Fibroblast of lung (primary cell): ENCODE measurements around the gene EYS. TPM values are rescaled to one million over a fixed set of nuclear protein-coding genes. Genes with fewer than 3 reads are reported as not detected.

Experiments
- DNase-seq, 2 donors: peaks; one replicate each; pipeline versions ENCODE4 v3.0.0 to v3.0.0-alpha.2; 2010; ENCODE audit warnings: low read depth in 2 of 2
- H2AFZ ChIP-seq: 2 replicates; pipeline ENCODE4 v1.5.1; 2012; ENCODE audit warnings: low read length, control low read depth, inconsistent platforms
- H3K27ac ChIP-seq: 2 replicates; pipeline ENCODE4 v1.5.1; 2011; ENCODE audit warnings: low read length, control low read depth; ENCODE audit not compliant: insufficient read depth
- H3K27me3 ChIP-seq: 2 replicates; pipeline ENCODE4 v1.5.1; 2011; ENCODE audit warnings: mild to moderate bottlenecking, low read length; ENCODE audit not compliant: control insufficient read depth, insufficient read depth
- H3K36me3 ChIP-seq: 2 replicates; pipeline ENCODE4 v1.5.1; 2011; ENCODE audit warnings: low read length; ENCODE audit not compliant: control insufficient read depth, insufficient read depth
- H3K4me1 ChIP-seq: 2 replicates; pipeline ENCODE4 v1.5.1; 2011; ENCODE audit warnings: low read length; ENCODE audit not compliant: control insufficient read depth, insufficient read depth; ENCODE audit errors: extremely low read depth
- H3K4me2 ChIP-seq: 2 replicates; pipeline ENCODE4 v1.5.1; 2011; ENCODE audit warnings: low read length, control low read depth; ENCODE audit not compliant: insufficient read depth; ENCODE audit errors: extremely low read depth
- H3K4me3 ChIP-seq, 4 experiments: fragments of 200-600 bp in 1 of 4; sonication (generic) in 1 of 4; replicated peaks in 1 of 4; 2 replicates each; pipeline ENCODE4 v1.5.1; 2011 to 2016; ENCODE audit warnings: low read length in 4 of 4, low read depth in 3 of 4, mild to moderate bottlenecking in 3 of 4, control low read depth in 2 of 4, inconsistent platforms in 1 of 4, mixed read lengths in 1 of 4; ENCODE audit not compliant: insufficient read depth in 1 of 4; ENCODE audit errors: control extremely low read depth in 1 of 4
- H3K79me2 ChIP-seq: 2 replicates; pipeline ENCODE4 v1.5.1; 2012; ENCODE audit warnings: mild to moderate bottlenecking, low read length, inconsistent platforms; ENCODE audit not compliant: control insufficient read depth, insufficient read depth
- H3K9ac ChIP-seq: 2 replicates; pipeline ENCODE4 v1.5.1; 2011; ENCODE audit warnings: mild to moderate bottlenecking, low read length, control low read depth; ENCODE audit not compliant: insufficient read depth
- H3K9me3 ChIP-seq: 2 replicates; pipeline ENCODE4 v1.5.1; 2012; ENCODE audit warnings: low read depth, low read length; ENCODE audit not compliant: control insufficient read depth, insufficient read depth
- H4K20me1 ChIP-seq: 2 replicates; pipeline ENCODE4 v1.5.1; 2011; ENCODE audit warnings: low read length; ENCODE audit not compliant: control insufficient read depth, insufficient read depth; ENCODE audit errors: extremely low read depth
- EZH2 ChIP-seq: IDR thresholded peaks from 2 replicates; pipeline ENCODE4 v1.5.1; 2012; ENCODE audit warnings: low read length, control low read depth, mild to moderate bottlenecking; ENCODE audit errors: missing control alignments
- polyA plus RNA-seq, 2 donors: library from polyadenylated mRNA; depleted of rRNA in 1 of 2; stranded (reverse) in 1 of 2; unstranded in 1 of 2; fragments of >200 nt; gene quantifications; 2 replicates each; pipeline ENCODE4 v1.2.1, GENCODE V29; 2011 to 2012; ENCODE audit warnings: missing spikeins in 1 of 2
- total RNA-seq: library from RNA; depleted of rRNA; stranded (reverse); fragments of >200 nt; gene quantifications from 2 replicates; pipeline ENCODE4 v1.2.1, GENCODE V29; 2014
- TF ChIP-seq, protein P1 (sequence below), 2 donors: IDR thresholded peaks in 1 of 2; conservative IDR thresholded peaks in 1 of 2; 1 replicate in 1 of 2; 2 replicates in 1 of 2; pipeline ENCODE4 v1.5.1; 2011 to 2012; ENCODE audit warnings: low read length in 2 of 2, control low read depth in 1 of 2, inconsistent platforms in 1 of 2, low read depth in 1 of 2, mild to moderate bottlenecking in 1 of 2

Gene EYS
- total and polyA plus RNA-seq, 2 donors (not counting 1 experiment from before 2014, with no cell fraction given) = under 0.01 TPM; not detected in 1

DNA sequence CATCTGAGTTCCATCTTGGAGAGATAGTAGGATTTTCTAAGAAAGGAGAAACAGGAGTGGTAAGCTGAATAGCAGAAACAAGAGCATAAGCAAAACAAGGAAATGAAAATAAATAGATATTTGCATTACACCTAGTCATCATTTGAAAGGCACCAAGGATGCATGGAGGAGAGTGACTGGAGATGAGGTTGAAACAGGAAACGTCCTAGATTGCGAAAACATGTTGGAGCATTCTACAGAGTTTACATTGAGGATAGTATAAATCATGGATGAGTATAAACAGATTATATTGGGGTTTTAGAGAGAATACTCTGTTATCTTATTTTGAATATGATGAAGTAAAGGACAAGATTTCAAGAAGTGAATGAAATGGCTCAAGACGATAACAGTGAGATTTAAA lies 507.3 kb downstream of the EYS start:
- Histone ChIP-seq H3K27me3 (no peaks in the 10 kb centered on the region), H3K4me1 (no peaks in the 10 kb centered on the region), H4K20me1 (no peaks in the 10 kb centered on the region), H3K36me3 (no peaks in the 10 kb centered on the region), H3K79me2 (no peaks in the 10 kb centered on the region), H2AFZ (no peak overlapping the region), H3K4me2 (no peak overlapping the region), H3K9me3 (no peaks in the 10 kb centered on the region), H3K4me3 (no peak overlapping the region), H3K27ac (no peak overlapping the region), H3K9ac (no peak overlapping the region)
- peak in 1 of 2 donors; percentile 57 for DNase-seq
- TF ChIP-seq EZH2 = no peak
- TF ChIP-seq, protein P1, sequence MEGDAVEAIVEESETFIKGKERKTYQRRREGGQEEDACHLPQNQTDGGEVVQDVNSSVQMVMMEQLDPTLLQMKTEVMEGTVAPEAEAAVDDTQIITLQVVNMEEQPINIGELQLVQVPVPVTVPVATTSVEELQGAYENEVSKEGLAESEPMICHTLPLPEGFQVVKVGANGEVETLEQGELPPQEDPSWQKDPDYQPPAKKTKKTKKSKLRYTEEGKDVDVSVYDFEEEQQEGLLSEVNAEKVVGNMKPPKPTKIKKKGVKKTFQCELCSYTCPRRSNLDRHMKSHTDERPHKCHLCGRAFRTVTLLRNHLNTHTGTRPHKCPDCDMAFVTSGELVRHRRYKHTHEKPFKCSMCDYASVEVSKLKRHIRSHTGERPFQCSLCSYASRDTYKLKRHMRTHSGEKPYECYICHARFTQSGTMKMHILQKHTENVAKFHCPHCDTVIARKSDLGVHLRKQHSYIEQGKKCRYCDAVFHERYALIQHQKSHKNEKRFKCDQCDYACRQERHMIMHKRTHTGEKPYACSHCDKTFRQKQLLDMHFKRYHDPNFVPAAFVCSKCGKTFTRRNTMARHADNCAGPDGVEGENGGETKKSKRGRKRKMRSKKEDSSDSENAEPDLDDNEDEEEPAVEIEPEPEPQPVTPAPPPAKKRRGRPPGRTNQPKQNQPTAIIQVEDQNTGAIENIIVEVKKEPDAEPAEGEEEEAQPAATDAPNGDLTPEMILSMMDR (conservative IDR thresholded peaks at IDR 0.05 in 1 of 2, IDR thresholded peaks at IDR 0.05 in 1 of 2; ENCODE audit: low read depth in 1 of 2, low read length in 2 of 2) = no peak

- peak; percentile 1 to 20 for DNase-seq
- Histone ChIP-seq H3K9me3 (no peaks in the 10 kb centered on the region), H3K4me3 (no peak overlapping the region), H3K4me2 (no peak overlapping the region), H4K20me1 (no peaks in the 10 kb centered on the region), H3K9ac (no peak overlapping the region), H3K4me1 (no peaks in the 10 kb centered on the region), H3K27me3 (no peaks in the 10 kb centered on the region), H2AFZ (no peak overlapping the region), H3K27ac (no peak overlapping the region), H3K79me2 (no peaks in the 10 kb centered on the region), H3K36me3 (no peaks in the 10 kb centered on the region)
- TF ChIP-seq EZH2 = no peak
- TF ChIP-seq, protein P1 (conservative IDR thresholded peaks at IDR 0.05 in 1 of 2, IDR thresholded peaks at IDR 0.05 in 1 of 2; ENCODE audit: low read depth in 1 of 2, low read length in 2 of 2) = no peak
Measured at GRCh38 chr6:65199121-65199520, 507.9 kb downstream of the EYS start.

GRCh38 chr6:65191471-65191870 lies 515.6 kb downstream of the EYS start:
- Histone ChIP-seq H3K4me1 (no peaks in the 10 kb centered on the region), H3K27me3 (no peaks in the 10 kb centered on the region), H3K4me2 (no peak overlapping the region), H4K20me1 (no peaks in the 10 kb centered on the region), H2AFZ (no peak overlapping the region), H3K9ac (no peak overlapping the region), H3K27ac (no peak overlapping the region), H3K79me2 (no peaks in the 10 kb centered on the region), H3K9me3 (no peaks in the 10 kb centered on the region), H3K4me3 (no peak overlapping the region), H3K36me3 (no peaks in the 10 kb centered on the region)
- no peak for DNase-seq
- no peak for TF ChIP-seq EZH2
- TF ChIP-seq, protein P1 (conservative IDR thresholded peaks at IDR 0.05 in 1 of 2, IDR thresholded peaks at IDR 0.05 in 1 of 2; ENCODE audit: low read depth in 1 of 2, low read length in 2 of 2) = no peak
